Uterus (tissue), 4 donors: ENCODE data around the gene KCNJ16. TPM values are rescaled to one million over a fixed set of nuclear protein-coding genes. Genes with fewer than 3 reads are reported as not detected.

Source experiments
- DNase-seq, 2 donors: peaks; one replicate each; pipeline ENCODE4 v3.0.0-alpha.2; 2019 to 2020
- H3K27ac ChIP-seq, 2 donors: fragments of 200-600 bp; sonication (generic); 1 replicate in 1 of 2; 2 replicates in 1 of 2; pipeline ENCODE4 v1.5.1; 2016 to 2018
- H3K27me3 ChIP-seq, 2 donors: fragments of 200-600 bp; sonication (generic); one replicate each; pipeline ENCODE4 v1.5.1; 2018 to 2019; ENCODE audit warnings: control low read depth in 1 of 2
- H3K36me3 ChIP-seq, 2 donors: fragments of 200-600 bp; sonication (generic); one replicate each; pipeline ENCODE4 v1.5.1; 2019; ENCODE audit warnings: control low read depth in 1 of 2
- H3K4me1 ChIP-seq, 2 donors: fragments of 200-600 bp; sonication (generic); one replicate each; pipeline ENCODE4 v1.5.1; 2018 to 2019; ENCODE audit warnings: control low read depth in 1 of 2
- H3K4me3 ChIP-seq, 2 donors: fragments of 200-600 bp; sonication (generic); 1 replicate in 1 of 2; 2 replicates in 1 of 2; pipeline ENCODE4 v1.5.1; 2018 to 2019; ENCODE audit warnings: mild to moderate bottlenecking in 1 of 2
- H3K9me3 ChIP-seq, 2 donors: fragments of 200-600 bp; sonication (generic); one replicate each; pipeline ENCODE4 v1.5.1; 2019; ENCODE audit warnings: control low read depth in 1 of 2
- CTCF ChIP-seq, 4 experiments: fragments of 200-600 bp in 2 of 4; fragments of 450-650 bp in 2 of 4; sonication (generic) in 2 of 4; IDR thresholded peaks; one replicate each; pipeline ENCODE4 v1.5.1; 2016 to 2019; ENCODE audit warnings: antibody characterized with exemption in 4 of 4, mild to moderate bottlenecking in 2 of 4, moderate library complexity in 1 of 4
- POLR2A ChIP-seq, 2 donors: fragments of 450-650 bp; IDR thresholded peaks; one replicate each; pipeline ENCODE4 v1.6.1; 2016; ENCODE audit warnings: antibody characterized with exemption in 2 of 2, mild to moderate bottlenecking in 1 of 2, moderate library complexity in 1 of 2
- intact Hi-C: fragments of 100-400 bp; cut with DNase I; formaldehyde crosslinking; loops from one replicate; pipeline ENCODE4 v1.15.1; 2023; ENCODE audit warnings: low total_unique reads
- total RNA-seq, 4 donors: library from RNA; depleted of rRNA in 3 of 4; stranded (reverse); fragments of >200 nt in 3 of 4; gene quantifications; one replicate each; pipeline versions ENCODE4 v1.1.0 to v1.2.4, GENCODE V29; 2014 to 2023
- donor health status: DM: yes; HTN: yes; CAD: no.

Gene KCNJ16
- total RNA-seq, 4 donors from 2014 or later, result 2.4 TPM; not detected in 2

DNA sequence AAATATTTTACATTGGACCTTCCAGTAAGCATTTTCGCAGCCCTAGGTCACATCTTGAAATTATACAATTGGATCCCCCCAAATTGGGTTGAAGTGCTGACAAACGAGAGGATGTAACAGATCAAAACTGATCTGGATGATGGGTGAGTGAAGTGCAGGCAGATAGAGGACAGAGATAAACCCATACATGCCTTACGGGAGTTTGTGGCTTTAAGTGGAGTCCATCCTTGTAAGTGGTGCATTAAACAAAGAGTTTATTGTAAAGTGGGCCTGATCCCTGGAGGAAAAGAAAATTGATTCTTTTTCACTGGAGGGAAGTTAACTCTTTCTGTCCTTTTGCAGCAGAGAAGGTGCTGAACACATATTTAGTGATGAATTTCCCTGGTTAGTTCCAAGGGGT lies 55.3 kb downstream of the KCNJ16 start:
- intact Hi-C loops, result no loop called here
- Histone ChIP-seq H3K4me1 (no peaks in the 10 kb centered on the region), H3K27me3 (no peaks in the 10 kb centered on the region), H3K4me3 (no peak overlapping the region), H3K9me3 (no peaks in the 10 kb centered on the region), H3K36me3 (no peaks in the 10 kb centered on the region), H3K27ac (no peak overlapping the region)
- DNase-seq, result no peak
- no peak for TF ChIP-seq POLR2A (IDR thresholded peaks at IDR 0.05)
- TF ChIP-seq CTCF (IDR thresholded peaks at IDR 0.05), result no peak

DNA sequence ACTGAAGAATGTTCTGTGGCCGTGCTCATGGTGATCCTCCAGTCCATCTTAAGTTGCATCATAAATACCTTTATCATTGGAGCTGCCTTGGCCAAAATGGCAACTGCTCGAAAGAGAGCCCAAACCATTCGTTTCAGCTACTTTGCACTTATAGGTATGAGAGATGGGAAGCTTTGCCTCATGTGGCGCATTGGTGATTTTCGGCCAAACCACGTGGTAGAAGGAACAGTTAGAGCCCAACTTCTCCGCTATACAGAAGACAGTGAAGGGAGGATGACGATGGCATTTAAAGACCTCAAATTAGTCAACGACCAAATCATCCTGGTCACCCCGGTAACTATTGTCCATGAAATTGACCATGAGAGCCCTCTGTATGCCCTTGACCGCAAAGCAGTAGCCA lies 57.5 kb downstream of the KCNJ16 start:
- no peak for DNase-seq
- intact Hi-C loops, result no loop called here
- H3K27ac ChIP-seq, result no peak overlapping the region
- H3K9me3 ChIP-seq, result no peaks in the 10 kb centered on the region
- H3K36me3 ChIP-seq, result no peaks in the 10 kb centered on the region
- TF ChIP-seq CTCF (IDR thresholded peaks at IDR 0.05), result no peak
- TF ChIP-seq POLR2A (IDR thresholded peaks at IDR 0.05), result no peak
- H3K4me3 ChIP-seq, result no peak overlapping the region
- H3K4me1 ChIP-seq, result no peaks in the 10 kb centered on the region
- no peaks in the 10 kb centered on the region for H3K27me3 ChIP-seq

- Histone ChIP-seq H3K27me3 (no peaks in the 10 kb centered on the region), H3K27ac (no peak overlapping the region), H3K4me1 (no peaks in the 10 kb centered on the region), H3K4me3 (no peak overlapping the region), H3K9me3 (no peaks in the 10 kb centered on the region), H3K36me3 (no peaks in the 10 kb centered on the region)
- no peak for DNase-seq
- intact Hi-C loops, result no loop called here
- TF ChIP-seq CTCF (IDR thresholded peaks at IDR 0.05) (no peak), POLR2A (IDR thresholded peaks at IDR 0.05) (no peak)
Measured at GRCh38 chr17:70134042-70134441, 59.0 kb downstream of the KCNJ16 start.

- DNase-seq, result no peak
- intact Hi-C loops, result no loop called here
- Histone ChIP-seq H3K9me3 (no peaks in the 10 kb centered on the region), H3K27ac (no peak overlapping the region), H3K4me3 (no peak overlapping the region), H3K4me1 (no peaks in the 10 kb centered on the region), H3K27me3 (no peaks in the 10 kb centered on the region), H3K36me3 (no peaks in the 10 kb centered on the region)
- no peak for TF ChIP-seq POLR2A (IDR thresholded peaks at IDR 0.05)
- no peak for TF ChIP-seq CTCF (IDR thresholded peaks at IDR 0.05)
Measured at GRCh38 chr17:70134777-70135176, 59.8 kb downstream of the KCNJ16 start.

- DNase-seq, result no peak
- Histone ChIP-seq H3K27me3 (no peaks in the 10 kb centered on the region), H3K4me3 (no peak overlapping the region), H3K36me3 (no peaks in the 10 kb centered on the region), H3K9me3 (no peaks in the 10 kb centered on the region), H3K4me1 (no peaks in the 10 kb centered on the region), H3K27ac (no peak overlapping the region)
- intact Hi-C loops, result no loop called here
- TF ChIP-seq POLR2A (IDR thresholded peaks at IDR 0.05) (no peak), CTCF (IDR thresholded peaks at IDR 0.05) (no peak)
Measured at GRCh38 chr17:70136131-70136530, 61.1 kb downstream of the KCNJ16 start.
